RWPE2 (cell line): ENCODE data around the gene KIAA1549.

Source experiments
- ATAC-seq: fragments of 200-7000 bp; cut with Tn5 transposase; 3 replicates; pipeline ENCODE4 v1.9.1; 2021; ENCODE audit warnings: low read depth
- DNase-seq: peaks from one replicate; pipeline ENCODE4 v3.0.0-alpha.2; 2020; ENCODE audit warnings: low spot score
- H3K27ac ChIP-seq: fragments of 450-650 bp; 2 replicates; pipeline ENCODE4 v1.5.1; 2017; ENCODE audit warnings: mild to moderate bottlenecking; ENCODE audit not compliant: poor library complexity, severe bottlenecking
- H3K27me3 ChIP-seq: fragments of 250-450 bp; sonication (Bioruptor Pico); 2 replicates; pipeline ENCODE4 v1.5.1; 2021; ENCODE audit warnings: mild to moderate bottlenecking, moderate library complexity; ENCODE audit not compliant: insufficient read depth, poor library complexity, severe bottlenecking
- H3K36me3 ChIP-seq: fragments of 250-450 bp; sonication (Bioruptor Pico); 2 replicates; pipeline ENCODE4 v1.5.1; 2020; ENCODE audit warnings: low read depth, mild to moderate bottlenecking, moderate library complexity
- H3K4me1 ChIP-seq: fragments of 250-450 bp; sonication (Bioruptor Pico); 2 replicates; pipeline ENCODE4 v1.5.1; 2021; ENCODE audit warnings: mild to moderate bottlenecking, moderate library complexity; ENCODE audit not compliant: insufficient read depth, poor library complexity, severe bottlenecking
- H3K4me3 ChIP-seq: fragments of 250-450 bp; sonication (Bioruptor Pico); 2 replicates; pipeline ENCODE4 v1.5.1; 2021; ENCODE audit warnings: mild to moderate bottlenecking, moderate library complexity; ENCODE audit not compliant: severe bottlenecking
- H3K9me3 ChIP-seq: fragments of 250-450 bp; sonication (Bioruptor Pico); 2 replicates; pipeline ENCODE4 v1.5.1; 2021; ENCODE audit warnings: mild to moderate bottlenecking, moderate library complexity; ENCODE audit not compliant: severe bottlenecking
- CTCF ChIP-seq: fragments of 450-650 bp; IDR thresholded peaks from one replicate; pipeline ENCODE4 v1.5.1; 2017; ENCODE audit warnings: mild to moderate bottlenecking, moderate library complexity; ENCODE audit not compliant: poor library complexity, severe bottlenecking

The KIAA1549 gene

GRCh38 chr7:138999414-138999813 is 18.2 kb upstream of the KIAA1549 start:
- no peak for DNase-seq
- Histone ChIP-seq H3K36me3 (no peaks in the 10 kb centered on the region), H3K27me3 (peaks cover 3% of the 10 kb centered on the region), H3K4me1 (no peaks in the 10 kb centered on the region), H3K9me3 (no peaks in the 10 kb centered on the region), H3K27ac (no peak overlapping the region), H3K4me3 (no peak overlapping the region)
- no peak for ATAC-seq
- TF ChIP-seq CTCF: no peak

- Histone ChIP-seq H3K36me3 (no peaks in the 10 kb centered on the region), H3K4me1 (no peaks in the 10 kb centered on the region), H3K27me3 (no peaks in the 10 kb centered on the region), H3K9me3 (no peaks in the 10 kb centered on the region), H3K27ac (no peak overlapping the region), H3K4me3 (no peak overlapping the region)
- no peak for DNase-seq
- ATAC-seq: no peak
- no peak for TF ChIP-seq CTCF
These were observed 10.9 kb upstream of the KIAA1549 start for GRCh38 chr7:138992052-138992531.

GRCh38 chr7:138987686-138988085 is 6.5 kb upstream of the KIAA1549 start:
- no peaks in the 10 kb centered on the region for H3K36me3 ChIP-seq
- no peaks in the 10 kb centered on the region for H3K9me3 ChIP-seq
- no peak overlapping the region for H3K27ac ChIP-seq
- ATAC-seq: no peak
- no peak overlapping the region for H3K4me3 ChIP-seq
- no peaks in the 10 kb centered on the region for H3K4me1 ChIP-seq
- DNase-seq: no peak
- no peak for TF ChIP-seq CTCF
- no peaks in the 10 kb centered on the region for H3K27me3 ChIP-seq

- no peak for TF ChIP-seq CTCF
- Histone ChIP-seq H3K27me3 (no peaks in the 10 kb centered on the region), H3K4me1 (no peaks in the 10 kb centered on the region), H3K4me3 (no peak overlapping the region), H3K9me3 (no peaks in the 10 kb centered on the region), H3K27ac (no peak overlapping the region), H3K36me3 (no peaks in the 10 kb centered on the region)
- DNase-seq (no peak), ATAC-seq (no peak)
These were observed 1.0 kb upstream of the KIAA1549 start for GRCh38 chr7:138982204-138982623.

GRCh38 chr7:138980563-138981291 is 462 bp downstream of the KIAA1549 start:
- Histone ChIP-seq H3K9me3 (no peaks in the 10 kb centered on the region), H3K27ac (no peak overlapping the region), H3K27me3 (no peaks in the 10 kb centered on the region), H3K4me3 (peak overlapping the region; percentile 89), H3K4me1 (no peaks in the 10 kb centered on the region), H3K36me3 (no peaks in the 10 kb centered on the region)
- ATAC-seq: peak; percentile 10; the same call in 1 of the 3 replicates
- DNase-seq: no peak
- no peak for TF ChIP-seq CTCF
